ENCODE data around the gene TNFRSF6B.
"Not testable (repeated sequence)": the region's sequence is repeated elsewhere in the genome, so short reads cannot be mapped to it uniquely, and the experiment has no call there.

Gene TNFRSF6B

GRCh38 chr20:63650486-63650885 is 46.0 kb upstream of the TNFRSF6B start:
- not testable (repeated sequence) for ATAC-seq

GRCh38 chr20:63651942-63652191 is 44.6 kb upstream of the TNFRSF6B start:
- ATAC-seq, result no peak
- TF ChIP-seq ZFP30 (CRISPR knock-in tag; IDR thresholded peaks at IDR 0.05) (no peak), TCF4 (CRISPR knock-in tag; IDR thresholded peaks at IDR 0.05; ENCODE audit: borderline replicate concordance) (no peak), POU6F1 (CRISPR knock-in tag; IDR thresholded peaks at IDR 0.05; ENCODE audit: borderline replicate concordance, low read depth) (no peak), CSDC2 (CRISPR knock-in tag; IDR thresholded peaks at IDR 0.05) (no peak), CSRNP3 (CRISPR knock-in tag; IDR thresholded peaks at IDR 0.05) (no peak), RARB (CRISPR knock-in tag; IDR thresholded peaks at IDR 0.05) (no peak), ZFP3 (CRISPR knock-in tag; IDR thresholded peaks at IDR 0.05) (no peak), PATZ1 (CRISPR knock-in tag; IDR thresholded peaks at IDR 0.05; ENCODE audit: borderline replicate concordance) (no peak), PPARA (CRISPR knock-in tag; IDR thresholded peaks at IDR 0.05; ENCODE audit: borderline replicate concordance) (no peak)

- ATAC-seq, result peak; percentile 20
- TF ChIP-seq CSDC2 (CRISPR knock-in tag; IDR thresholded peaks at IDR 0.05) (no peak), CSRNP3 (CRISPR knock-in tag; IDR thresholded peaks at IDR 0.05) (no peak), TCF4 (CRISPR knock-in tag; IDR thresholded peaks at IDR 0.05; ENCODE audit: borderline replicate concordance) (no peak), TOX (CRISPR knock-in tag; IDR thresholded peaks at IDR 0.05; ENCODE audit: borderline replicate concordance) (no peak), ZNF8 (CRISPR knock-in tag; IDR thresholded peaks at IDR 0.05) (no peak)
Measured at GRCh38 chr20:63652192-63652980, 44.1 kb upstream of the TNFRSF6B start.

- peak; percentile 80 for ATAC-seq
- TF ChIP-seq ZFP30 (CRISPR knock-in tag; IDR thresholded peaks at IDR 0.05), result peak; percentile 27; the same call in 1 of the 2 replicates
- TF ChIP-seq PATZ1 (CRISPR knock-in tag; IDR thresholded peaks at IDR 0.05; ENCODE audit: borderline replicate concordance), result peak; percentile 58; the same call in 1 of the 2 replicates
- TF ChIP-seq BACH2 (CRISPR knock-in tag; IDR thresholded peaks at IDR 0.05; ENCODE audit: borderline replicate concordance), result no peak
Measured at GRCh38 chr20:63653041-63653973, 43.1 kb upstream of the TNFRSF6B start, which contains the start of gene STMN3. STMN3 (minus strand) TSS chr20:63653424; CDS start chr20:63653345, 79 bp downstream.

GRCh38 chr20:63653974-63654668 is 42.3 kb upstream of the TNFRSF6B start:
- ATAC-seq, result no peak
- no peak for TF ChIP-seq PATZ1 (CRISPR knock-in tag; IDR thresholded peaks at IDR 0.05; ENCODE audit: borderline replicate concordance)
- no peak for TF ChIP-seq CSDC2 (CRISPR knock-in tag; IDR thresholded peaks at IDR 0.05)
- no peak for TF ChIP-seq ZC3H10 (CRISPR knock-in tag; IDR thresholded peaks at IDR 0.05)
- TF ChIP-seq TOX (CRISPR knock-in tag; IDR thresholded peaks at IDR 0.05; ENCODE audit: borderline replicate concordance), result no peak
- TF ChIP-seq CREB5 (CRISPR knock-in tag; IDR thresholded peaks at IDR 0.05; ENCODE audit: low read depth), result no peak
- no peak for TF ChIP-seq PPARA (CRISPR knock-in tag; IDR thresholded peaks at IDR 0.05; ENCODE audit: borderline replicate concordance)
- no peak for TF ChIP-seq ZNF70 (CRISPR knock-in tag; IDR thresholded peaks at IDR 0.05)
- TF ChIP-seq ZNF565 (CRISPR knock-in tag; conservative IDR thresholded peaks at IDR 0.05; ENCODE audit: low read depth), result no peak

Data from SK-N-SH treated with all-trans-retinoic acid at 6 μM for 48 hours (cell line).